Sciatic nerve (tissue), 2 donors: Measurements from ENCODE around the gene PARS2. TPM values are rescaled to one million over a fixed set of nuclear protein-coding genes. Genes with fewer than 3 reads are reported as not detected.
A peak's percentile ranks its signal among the peaks of the same experiment; 100 is the strongest.

Experiments used
- ATAC-seq: fragments of 200-7000 bp; cut with Tn5 transposase; one replicate; pipeline ENCODE4 v1.9.1; 2020; ENCODE audit warnings: mild to moderate bottlenecking, moderate library complexity
- DNase-seq: peaks from one replicate; pipeline ENCODE4 v3.0.0-alpha.2; 2020; ENCODE audit warnings: low spot score
- intact Hi-C: fragments of 100-400 bp; cut with DNase I; formaldehyde crosslinking; loops from one replicate; pipeline ENCODE4 v1.14.2; 2022
- total RNA-seq: library from RNA; stranded (reverse); fragmentation: NEBNext Ultra II Directional; extraction: Animal tissue kit (Norgen Biotek cat#: 25700); gene quantifications from one replicate; pipeline ENCODE4 v1.2.1, GENCODE V29; 2021
- donor health status: DM: no; HTN: no; CAD: no.
- donor health status: DM: no; HTN: no; CAD: no.

PARS2 gene
- total RNA-seq, 1 donor from 2014 or later: 3.6 TPM

DNA sequence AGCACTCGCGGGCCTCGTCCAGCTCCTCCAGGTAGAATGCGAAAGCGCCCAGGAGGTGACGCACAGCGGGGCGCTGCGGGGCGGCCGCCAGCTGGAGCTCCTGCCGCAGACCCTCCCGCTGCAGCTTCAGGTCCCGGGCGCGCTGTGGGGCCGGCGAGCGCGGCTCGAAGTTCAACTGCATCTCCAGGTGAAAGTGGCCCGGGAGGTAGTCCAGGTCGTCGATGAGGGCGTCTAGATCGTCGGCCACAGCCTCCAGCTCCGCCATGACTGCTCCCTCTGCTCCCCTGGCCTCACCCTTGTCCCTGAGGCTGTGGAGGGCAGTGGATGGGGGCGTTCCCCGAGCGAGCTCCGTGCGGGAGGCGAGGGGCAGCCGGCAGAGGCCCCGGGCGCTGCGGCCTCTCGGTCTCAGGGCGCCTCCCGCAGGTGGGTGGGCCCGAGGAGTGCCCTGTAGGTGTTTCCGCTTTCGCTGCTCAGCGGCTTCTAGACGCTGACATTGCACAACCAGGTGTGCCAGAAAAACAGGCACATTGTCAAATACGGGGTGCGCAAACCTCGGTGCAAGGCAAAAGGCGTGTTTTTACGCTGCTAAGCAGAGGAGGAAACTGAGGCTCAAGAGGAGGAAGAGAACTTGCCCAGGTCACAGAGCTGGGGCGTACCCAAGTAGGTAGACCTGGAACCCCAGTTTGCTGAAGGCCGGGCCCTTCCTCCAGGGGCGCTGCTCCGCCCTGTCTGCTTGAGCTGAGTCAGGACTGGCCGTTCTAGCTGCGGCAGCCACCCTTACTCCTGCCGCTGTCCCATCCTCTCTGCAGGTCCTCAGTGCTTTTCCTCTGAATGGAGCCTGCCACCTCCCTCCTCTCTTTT, 36.8 kb upstream of the PARS2 start, which contains the start of gene TTC22:
TSS of gene TTC22 (minus strand) at position 425 of the 861 bp plus-strand sequence. CDS start at position 265, 160 bp downstream.
- intact Hi-C loops: no loop called here
- DNase-seq (peak; percentile 56), ATAC-seq (no peak)

DNA sequence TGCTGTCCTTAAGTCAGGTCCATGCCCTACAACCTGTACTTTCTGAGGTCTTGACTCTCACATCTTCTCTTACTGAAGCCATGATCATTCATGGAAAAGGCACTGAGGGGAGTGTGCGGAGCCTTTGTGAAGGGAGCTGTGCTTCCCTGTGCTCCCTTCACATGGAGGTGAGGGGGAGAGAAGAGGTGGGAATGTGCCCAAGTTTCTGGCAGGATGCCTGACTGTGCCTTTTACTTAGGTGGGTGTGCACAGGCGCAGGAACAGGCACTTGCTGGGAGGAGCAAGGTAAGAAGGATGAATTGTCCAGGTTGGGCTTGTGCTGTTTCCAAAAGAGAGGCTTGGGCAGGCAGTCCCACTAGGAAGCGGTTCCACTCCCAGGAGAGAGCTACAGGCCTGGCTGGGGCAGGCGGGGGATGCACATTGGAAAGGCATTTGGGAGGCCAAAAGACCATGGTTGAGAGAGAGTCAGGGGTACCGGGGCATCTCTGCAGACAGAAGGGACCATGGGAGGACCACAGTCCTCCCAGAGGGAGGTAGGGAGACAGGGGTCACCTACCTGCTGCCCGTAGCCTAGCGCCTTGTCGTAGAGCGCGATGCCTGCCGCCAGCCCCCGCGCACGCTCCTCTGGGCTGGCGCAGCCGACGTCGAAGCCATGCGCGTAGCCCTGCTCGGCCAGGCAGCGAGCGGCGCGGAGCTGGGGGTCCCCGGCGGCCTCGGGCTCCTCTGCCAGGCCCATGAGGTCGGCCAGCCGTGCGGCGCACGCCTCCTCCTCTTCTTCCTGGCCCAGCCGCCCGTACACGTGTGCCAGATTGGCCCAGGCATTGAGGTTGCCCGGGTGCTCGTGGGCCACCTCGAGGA, 35.9 kb upstream of the PARS2 start:
- DNase-seq: peak; percentile 45
- intact Hi-C loops: no loop called here
- ATAC-seq: no peak

DNA sequence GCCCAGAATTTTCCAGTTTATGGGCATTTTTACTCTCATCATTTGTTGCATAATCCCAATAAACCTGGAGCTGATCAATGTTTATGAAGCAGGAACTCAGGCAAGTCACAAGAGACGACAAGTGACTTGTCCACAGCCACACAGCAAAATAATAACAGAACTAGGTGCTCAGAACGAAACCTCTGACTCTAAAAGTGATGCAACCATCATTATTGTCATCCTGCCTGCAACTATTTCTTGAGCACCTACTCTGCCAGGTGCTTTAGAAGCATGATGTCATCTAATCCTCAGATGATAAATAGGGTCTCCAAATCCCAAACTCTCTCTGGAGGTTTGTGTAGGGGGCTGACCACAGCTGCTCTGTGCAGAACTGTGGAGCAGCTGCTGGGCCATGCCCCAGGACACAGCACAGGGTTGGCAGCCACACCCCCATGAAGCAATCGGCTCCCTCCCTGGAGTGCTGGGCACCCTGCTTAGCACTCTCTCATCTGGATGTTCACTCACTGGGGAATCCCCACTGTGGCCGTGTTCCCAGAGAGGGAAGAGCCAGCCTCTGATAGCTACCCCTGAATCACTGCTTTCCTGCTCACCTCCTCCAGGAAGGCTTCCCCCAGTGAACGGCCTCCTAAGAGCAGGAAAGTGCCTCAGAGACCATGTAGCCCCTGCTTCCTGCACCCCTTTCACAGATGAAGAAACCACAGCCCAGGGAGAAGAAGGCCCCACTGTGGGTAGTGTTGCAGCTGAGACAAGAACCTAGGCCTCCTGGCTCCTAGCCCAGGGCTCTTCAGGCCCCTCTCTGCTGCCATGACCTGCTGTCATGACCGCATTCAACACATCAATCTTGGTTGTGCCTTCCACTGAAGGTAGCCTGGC, 34.7 kb upstream of the PARS2 start:
- intact Hi-C loops: loop anchor here (5.0 kb wide), 1 partner anchor 112 kb away; no protein-coding TSS in a partner anchor
- peak; percentile 26 for DNase-seq
- no peak for ATAC-seq

DNA sequence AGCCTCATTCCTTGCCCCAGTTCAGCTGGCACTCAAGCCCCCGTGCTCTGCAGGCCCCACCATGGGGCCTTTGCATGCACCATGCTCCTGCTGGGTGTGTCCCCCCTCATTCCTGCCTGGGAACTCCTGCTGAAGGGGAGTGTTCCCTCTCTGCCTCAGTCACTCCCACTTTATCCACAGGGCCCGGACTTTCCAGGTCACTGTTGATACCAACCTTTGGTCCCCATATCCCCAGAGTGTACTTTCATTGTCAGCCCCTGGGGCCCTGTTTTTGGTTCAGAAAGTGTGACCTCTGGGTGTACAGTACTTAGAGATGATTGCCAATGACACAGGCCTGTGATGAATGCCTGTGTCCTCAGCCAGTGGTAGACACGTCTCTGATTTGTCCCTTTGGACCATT, 33.9 kb upstream of the PARS2 start:
- ATAC-seq (no peak), DNase-seq (peak; percentile 22)
- intact Hi-C loops: loop anchor here (5.0 kb wide), 1 partner anchor 111 kb away; no protein-coding TSS in a partner anchor

DNA sequence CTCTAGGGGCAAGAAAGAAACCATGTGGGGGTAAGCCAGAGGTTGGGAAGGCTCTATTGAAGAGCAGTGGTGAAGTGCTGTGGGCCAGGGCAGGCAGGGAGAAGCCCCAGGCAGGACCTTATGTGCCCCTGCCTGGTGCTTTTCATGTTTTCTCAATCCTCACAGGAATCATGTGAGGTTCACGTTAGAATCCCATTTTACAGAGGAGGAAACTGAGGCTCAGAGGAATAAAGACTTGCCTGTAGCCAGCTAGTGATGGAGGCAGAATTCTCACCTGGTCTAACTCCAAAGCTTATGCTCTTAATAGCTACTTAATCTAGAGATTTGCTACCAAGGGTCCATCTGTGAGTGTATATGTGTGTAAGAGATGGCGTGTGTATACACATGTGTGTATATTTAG, 32.6 kb upstream of the PARS2 start:
- DNase-seq: no peak
- no peak for ATAC-seq
- intact Hi-C loops: loop anchor here (5.0 kb wide), 1 partner anchor 110 kb away; no protein-coding TSS in a partner anchor

DNA sequence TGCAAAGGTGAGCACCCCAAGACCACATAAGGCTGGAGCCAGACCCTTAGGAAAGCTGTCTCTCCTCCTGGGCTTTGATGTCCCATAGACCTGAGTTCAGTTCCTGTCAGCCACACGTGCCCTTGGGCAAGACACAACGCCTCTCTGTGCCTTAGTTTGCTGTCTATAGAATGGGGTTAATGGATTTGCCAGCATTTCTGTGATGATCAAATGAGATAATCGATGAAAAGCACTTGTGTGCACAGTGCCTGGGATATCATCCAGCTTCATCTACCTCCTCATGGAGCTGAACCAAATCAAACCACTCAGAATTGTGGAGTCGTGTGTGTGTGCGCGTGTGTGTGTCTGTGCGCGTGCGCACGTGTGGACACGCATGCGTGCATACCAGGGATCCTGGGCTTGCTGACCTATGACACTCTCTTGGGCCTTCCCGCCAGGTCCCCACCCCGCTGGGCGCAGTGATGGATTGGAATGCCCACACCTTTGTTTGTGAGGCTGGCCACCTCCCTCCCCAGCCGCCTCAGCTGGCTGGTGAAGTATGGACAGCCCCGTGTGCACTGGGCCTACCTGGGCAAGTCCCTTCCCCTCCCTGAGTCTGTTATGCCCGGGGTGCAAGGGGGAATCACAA, 31.6 kb upstream of the PARS2 start:
- intact Hi-C loops: loop anchor here (5.0 kb wide), 1 partner anchor 109 kb away; no protein-coding TSS in a partner anchor
- ATAC-seq (no peak), DNase-seq (no peak)

DNA sequence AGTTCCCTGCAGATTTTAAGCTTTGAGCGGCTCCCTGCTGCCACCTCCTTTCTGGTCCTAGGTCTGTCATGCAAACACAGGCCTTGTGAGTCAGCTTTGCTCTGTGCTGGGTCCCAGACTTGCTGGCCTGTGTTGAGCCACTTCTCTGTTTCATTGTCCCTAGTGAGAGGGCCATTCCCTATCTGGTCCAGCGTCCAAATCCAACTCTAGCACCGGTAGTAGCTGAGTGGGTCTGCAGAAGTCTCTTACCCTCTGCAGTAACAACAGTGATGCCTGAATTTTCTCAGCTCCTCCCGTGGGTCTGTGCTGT, 31.0 kb upstream of the PARS2 start:
- intact Hi-C loops: loop anchor here (5.0 kb wide), 1 partner anchor 108 kb away; no protein-coding TSS in a partner anchor
- no peak for DNase-seq
- ATAC-seq: no peak

DNA sequence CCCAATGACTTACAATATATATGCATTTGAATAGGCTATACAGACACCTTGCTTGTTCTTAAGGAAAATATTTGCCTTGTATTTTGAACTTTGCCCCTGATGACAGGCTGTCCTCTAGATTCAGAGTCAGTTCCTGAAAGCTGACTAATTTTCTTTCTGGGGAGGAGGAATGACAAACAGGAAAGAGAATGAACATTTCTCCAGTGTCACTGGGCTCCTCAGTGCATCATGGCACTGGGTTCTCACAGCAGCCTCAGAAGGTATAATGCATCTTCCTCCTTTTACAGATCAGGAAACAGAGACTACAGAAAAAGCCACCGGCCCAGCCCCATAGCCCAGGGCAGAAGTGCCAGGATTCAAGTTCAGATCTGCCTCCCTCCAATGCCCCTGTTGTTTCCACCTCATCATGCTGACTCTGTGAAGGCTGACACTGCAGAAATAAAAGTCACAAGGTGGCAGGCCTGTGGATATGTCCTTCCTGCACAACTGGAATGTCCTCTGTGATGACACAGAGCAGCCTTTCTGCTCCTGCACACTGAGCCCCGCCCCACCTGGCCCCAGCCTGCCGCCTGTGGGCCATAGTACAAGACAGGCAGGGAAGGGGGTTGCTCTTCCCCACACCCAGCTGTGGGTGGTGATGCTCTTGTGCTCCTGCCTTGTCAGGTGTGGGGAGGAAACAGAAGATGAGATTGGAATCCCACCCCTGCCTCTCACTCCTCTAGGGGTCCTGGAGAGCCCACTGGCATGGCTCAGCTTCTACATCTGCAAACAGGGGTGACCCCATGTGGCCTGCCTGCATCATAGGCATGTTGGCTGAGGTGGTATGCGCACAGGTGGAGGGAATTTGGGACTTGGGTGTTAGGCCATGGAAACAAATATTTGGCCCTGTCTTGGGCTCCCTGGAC, 30.4 kb upstream of the PARS2 start:
- no peak for DNase-seq
- no peak for ATAC-seq
- intact Hi-C loops: loop anchor here (5.0 kb wide), 1 partner anchor 107 kb away; no protein-coding TSS in a partner anchor

DNA sequence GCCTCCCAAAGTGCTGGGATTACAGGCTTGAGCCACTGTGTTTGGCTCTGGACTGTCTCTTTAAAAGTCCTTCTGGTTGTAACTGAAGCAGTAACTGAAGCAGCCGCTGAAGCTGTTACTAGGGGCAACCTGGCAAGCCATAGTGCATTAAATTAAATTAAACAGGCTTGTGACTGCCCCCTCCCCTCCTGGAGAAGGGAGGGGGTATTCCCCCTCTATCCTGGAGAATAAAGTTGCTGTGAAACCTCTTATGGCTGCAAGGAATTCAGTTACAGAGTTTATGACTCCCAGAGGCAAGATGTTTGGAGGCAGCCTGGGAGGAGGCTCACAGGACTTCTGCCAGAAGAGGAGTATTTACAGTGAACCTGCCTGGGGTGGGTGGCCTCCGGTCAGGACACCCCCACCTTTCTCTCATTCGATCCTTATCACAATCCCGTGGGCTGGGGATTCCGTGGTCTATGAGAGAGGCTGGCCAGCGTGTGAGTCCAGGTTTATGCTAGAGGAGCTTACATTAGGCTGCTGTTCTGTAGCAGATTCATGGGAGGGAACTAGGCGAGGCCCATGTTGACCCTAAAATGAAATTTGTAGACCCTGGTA, 28.5 kb upstream of the PARS2 start:
- no peak for DNase-seq
- intact Hi-C loops: no loop called here

DNA sequence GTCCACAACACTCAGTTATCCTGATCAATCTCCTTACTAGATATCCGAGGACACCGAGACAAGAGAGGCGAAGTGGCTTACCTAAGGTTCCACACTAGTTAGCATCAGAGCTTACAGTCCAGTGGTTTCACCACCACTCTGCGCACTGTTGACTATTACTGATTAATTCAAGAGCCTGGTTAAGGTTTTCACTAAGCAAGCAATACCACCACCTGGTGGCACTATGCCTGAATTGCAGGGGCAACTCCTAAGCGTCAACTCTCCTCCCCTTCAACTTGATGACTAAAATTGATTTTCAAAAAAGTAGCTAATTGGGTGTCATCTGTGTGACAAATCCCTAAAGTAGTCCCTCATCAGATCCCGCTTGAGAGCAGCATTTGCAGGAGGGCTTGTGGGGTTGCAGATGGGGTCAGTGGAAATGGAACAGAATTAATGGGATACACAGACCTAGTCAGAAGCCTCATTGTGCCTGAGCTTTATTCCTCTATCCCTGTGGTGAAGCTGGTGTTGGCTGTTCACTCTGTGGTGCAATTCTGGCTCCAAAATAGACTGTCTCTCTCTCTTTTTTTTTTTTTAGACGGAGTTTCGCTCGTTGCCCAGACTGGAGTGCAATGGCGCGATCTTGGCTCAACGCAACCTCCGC, 27.7 kb upstream of the PARS2 start:
- no peak for ATAC-seq
- intact Hi-C loops: no loop called here
- no peak for DNase-seq

More for the DNA sequence above, 28.5 kb upstream of the PARS2 start:
- ATAC-seq: no peak

DNA sequence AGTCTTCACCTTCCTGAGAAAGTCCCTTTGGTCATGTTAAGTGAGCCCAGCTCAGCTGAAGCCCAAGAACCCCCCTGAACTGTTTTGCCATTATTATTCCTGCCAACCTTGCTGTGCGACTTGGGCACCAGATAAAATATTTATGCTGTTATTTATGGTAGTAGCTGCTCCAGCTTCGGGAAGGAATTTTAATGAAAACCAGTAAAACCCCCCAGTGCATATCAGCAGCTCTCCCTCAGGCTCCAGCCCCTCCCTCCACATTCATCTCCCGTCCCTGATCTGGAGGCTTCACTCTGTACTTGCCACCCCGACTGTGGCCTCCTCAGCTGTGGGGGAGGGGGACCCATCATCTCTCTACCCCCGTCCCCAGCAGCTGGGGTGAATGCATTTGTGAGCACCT, 24.1 kb upstream of the PARS2 start:
- no peak for DNase-seq
- intact Hi-C loops: no loop called here
- ATAC-seq: no peak

DNA sequence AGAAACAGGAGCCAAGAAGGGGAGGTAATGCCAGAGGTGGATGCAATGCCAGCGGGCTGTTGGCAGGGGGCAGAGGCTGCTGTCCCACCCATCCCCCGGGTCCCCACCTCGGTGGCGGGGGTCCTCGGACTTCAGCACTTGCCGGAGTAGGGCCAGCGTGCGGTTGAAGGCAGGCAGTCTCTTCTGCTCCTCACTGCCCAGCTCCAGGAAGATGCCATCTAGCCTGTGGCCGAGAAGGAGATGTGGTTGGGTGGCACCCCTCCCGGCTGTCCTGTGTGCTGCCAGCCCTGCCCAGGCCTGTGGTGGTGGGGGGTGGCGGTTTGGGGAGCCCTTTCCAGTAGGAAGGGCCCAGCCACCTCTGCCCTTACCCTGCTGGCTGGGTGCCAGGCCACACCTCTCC, 23.3 kb upstream of the PARS2 start:
- DNase-seq (no peak), ATAC-seq (no peak)
- intact Hi-C loops: no loop called here

DNA sequence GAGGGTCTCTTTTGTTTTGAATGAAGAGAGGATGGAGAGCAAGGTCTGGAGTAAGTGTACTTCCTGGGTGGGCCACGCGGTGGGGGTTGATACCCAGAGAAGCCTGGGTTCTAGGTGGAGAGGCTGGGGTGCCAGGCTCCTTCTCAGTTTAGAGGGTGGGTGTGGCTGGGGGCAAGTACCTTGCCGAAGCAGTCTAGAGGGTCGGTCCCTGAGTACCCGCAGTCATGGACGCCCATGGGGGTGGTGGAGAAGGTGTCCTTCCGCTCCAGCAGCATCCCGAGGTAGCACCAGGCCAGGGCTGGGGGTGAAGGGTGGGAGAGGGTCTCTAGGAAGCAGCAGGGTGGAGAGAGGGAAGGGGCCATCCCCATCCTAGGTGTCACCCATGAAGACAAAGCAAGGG, 22.5 kb upstream of the PARS2 start:
- intact Hi-C loops: no loop called here
- DNase-seq (no peak), ATAC-seq (no peak)

DNA sequence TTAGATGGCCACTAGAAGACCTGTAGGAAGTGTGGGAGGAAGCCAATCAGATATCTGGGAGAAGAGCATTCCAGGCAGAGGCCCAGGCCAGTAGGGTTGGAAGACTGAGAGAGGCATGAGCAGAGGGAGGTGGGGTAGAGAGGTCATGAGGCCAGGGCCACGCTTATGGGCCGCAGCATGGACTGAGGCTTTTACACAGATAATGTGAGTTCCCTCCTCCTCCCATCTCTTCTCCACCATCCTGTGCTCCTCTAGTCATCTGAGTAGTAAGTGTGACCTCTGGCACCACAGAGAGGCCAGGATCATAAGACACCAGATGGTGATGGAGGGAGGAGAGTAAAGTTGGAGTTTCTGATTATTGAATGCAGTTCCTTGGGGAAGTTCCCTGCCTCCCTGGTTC, 19.7 kb upstream of the PARS2 start:
- intact Hi-C loops: no loop called here
- no peak for DNase-seq
- no peak for ATAC-seq

DNA sequence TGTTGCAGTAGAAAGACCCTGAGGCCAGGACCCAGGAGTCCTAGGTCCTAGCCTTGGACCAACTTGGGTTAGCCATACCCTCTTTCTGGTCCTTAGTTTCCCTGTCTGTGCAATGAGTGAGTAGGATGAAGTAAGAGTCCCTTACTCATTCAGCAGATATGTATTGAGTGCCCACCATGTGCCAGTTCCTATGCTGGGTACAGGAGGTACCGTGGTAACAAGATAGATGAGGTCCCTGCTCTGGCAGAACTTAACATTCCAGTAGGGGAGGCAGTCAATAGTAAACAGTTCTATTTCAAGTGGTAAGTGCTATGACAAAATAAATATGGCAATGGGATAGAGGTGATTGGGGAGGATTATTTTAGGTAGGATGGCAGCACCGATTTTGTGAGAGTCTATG, 18.3 kb upstream of the PARS2 start:
- intact Hi-C loops: no loop called here
- ATAC-seq: no peak
- DNase-seq: no peak

DNA sequence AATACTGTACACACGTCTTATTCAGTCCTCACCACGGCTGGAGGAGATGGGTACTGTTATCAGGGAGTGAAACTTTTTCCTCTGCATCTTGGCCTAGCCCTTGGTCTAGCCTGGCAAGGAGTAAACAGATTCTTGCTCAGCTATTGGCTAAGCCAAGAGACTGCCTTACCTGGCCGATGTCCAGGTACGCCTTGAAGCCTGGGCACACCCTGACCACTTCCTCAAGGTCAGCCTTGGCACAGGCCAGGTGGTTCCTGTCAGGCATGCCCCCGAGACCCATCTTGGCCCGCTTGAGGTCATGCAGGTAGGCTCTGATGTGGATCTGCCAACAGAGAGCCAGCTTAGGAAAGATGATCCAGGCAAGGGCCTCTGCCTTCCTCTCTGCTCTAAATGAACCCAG, 17.8 kb upstream of the PARS2 start:
- ATAC-seq (no peak), DNase-seq (no peak)

More for the DNA sequence above, 17.8 kb upstream of the PARS2 start:
- intact Hi-C loops: no loop called here
